HG02588 (cell line): ENCODE measurements around the gene DGCR2.
"Not testable (repeated sequence)": the region's sequence is repeated elsewhere in the genome, so short reads cannot be mapped to it uniquely, and the experiment has no call there.

Experiments used
- ATAC-seq: cut with Tn5 transposase; IDR thresholded peaks from one replicate; pipeline ENCODE4 v1.9.1; 2021; ENCODE audit warnings: mild to moderate bottlenecking, moderate library complexity; ENCODE audit not compliant: unreplicated experiment

The DGCR2 gene

GRCh38 chr22:19122143-19122751 lies at the start of gene DGCR2:
Gene DGCR2 (minus strand): TSS chr22:19122412. CDS start chr22:19122206, 206 bp downstream.
- ATAC-seq = peak; percentile 80

GRCh38 chr22:19169947-19170318 lies 47.7 kb upstream of the DGCR2 start:
- no peak for ATAC-seq

GRCh38 chr22:19169002-19169946 lies 47.1 kb upstream of the DGCR2 start:
- ATAC-seq = no peak

GRCh38 chr22:19168088-19168890 lies 46.1 kb upstream of the DGCR2 start:
- no peak for ATAC-seq

GRCh38 chr22:19167106-19167869 lies 45.1 kb upstream of the DGCR2 start:
- no peak for ATAC-seq

- no peak for ATAC-seq
Measured at GRCh38 chr22:19166421-19166820, 44.2 kb upstream of the DGCR2 start.

GRCh38 chr22:19164425-19164824 lies 42.2 kb upstream of the DGCR2 start:
- ATAC-seq = no peak

GRCh38 chr22:19158649-19159048 lies 36.4 kb upstream of the DGCR2 start:
- ATAC-seq = not testable (repeated sequence)

GRCh38 chr22:19156109-19156508 lies 33.9 kb upstream of the DGCR2 start:
- not testable (repeated sequence) for ATAC-seq

GRCh38 chr22:19152942-19153883 lies 31.0 kb upstream of the DGCR2 start:
- no peak for ATAC-seq

- no peak for ATAC-seq
Measured at GRCh38 chr22:19151329-19152191, 29.3 kb upstream of the DGCR2 start.

- no peak for ATAC-seq
Measured at GRCh38 chr22:19150482-19151328, 28.5 kb upstream of the DGCR2 start.

- no peak for ATAC-seq
Measured at GRCh38 chr22:19149991-19150390, 27.8 kb upstream of the DGCR2 start, which contains the start of gene GSC2. Gene GSC2 (minus strand): TSS chr22:19150292. CDS start chr22:19150283, 9 bp downstream.

- ATAC-seq = no peak
Measured at GRCh38 chr22:19149047-19149883, 27.1 kb upstream of the DGCR2 start.

GRCh38 chr22:19148417-19149046 lies 26.3 kb upstream of the DGCR2 start:
- ATAC-seq = no peak

GRCh38 chr22:19147195-19147780 lies 25.1 kb upstream of the DGCR2 start:
- no peak for ATAC-seq
